Trophoblast cell (in vitro differentiated cells and primary cell): Measurements from ENCODE around the gene ZSCAN25.

ENCODE experiments used
- DNase-seq, 2 donors: peaks; one replicate each; pipeline ENCODE4 v3.0.0-alpha.2; 2016
- H2AFZ ChIP-seq: 2 replicates; pipeline ENCODE4 v1.6.1; 2013; ENCODE audit warnings: low read length, moderate library complexity, mild to moderate bottlenecking; ENCODE audit not compliant: insufficient read depth, poor library complexity
- H2AK5ac ChIP-seq: 2 replicates; pipeline ENCODE4 v1.6.1; 2013; ENCODE audit warnings: mild to moderate bottlenecking, low read length
- H2BK120ac ChIP-seq: 2 replicates; pipeline ENCODE4 v1.6.1; 2013; ENCODE audit warnings: low read length, mild to moderate bottlenecking, moderate library complexity; ENCODE audit not compliant: insufficient read depth, poor library complexity
- H2BK12ac ChIP-seq: 2 replicates; pipeline ENCODE4 v1.6.1; 2013; ENCODE audit warnings: mild to moderate bottlenecking, low read length, moderate library complexity
- H2BK5ac ChIP-seq: 2 replicates; pipeline ENCODE4 v1.6.1; 2013; ENCODE audit warnings: low read length, low read depth, moderate library complexity, mild to moderate bottlenecking; ENCODE audit not compliant: poor library complexity
- H3K14ac ChIP-seq: 2 replicates; pipeline ENCODE4 v1.6.1; 2013; ENCODE audit warnings: mild to moderate bottlenecking, low read length
- H3K18ac ChIP-seq: 2 replicates; pipeline ENCODE4 v1.6.1; 2013; ENCODE audit warnings: mild to moderate bottlenecking, low read length
- H3K23ac ChIP-seq: 2 replicates; pipeline ENCODE4 v1.6.1; 2013; ENCODE audit warnings: low read length
- H3K27ac ChIP-seq: 2 replicates; pipeline ENCODE4 v1.5.1; 2013; ENCODE audit warnings: low read depth, mild to moderate bottlenecking, inconsistent platforms, low read length, moderate library complexity
- H3K27me3 ChIP-seq: 2 replicates; pipeline ENCODE4 v1.6.1; 2013; ENCODE audit warnings: inconsistent platforms, mild to moderate bottlenecking, low read length, moderate library complexity; ENCODE audit not compliant: insufficient read depth
- H3K36me3 ChIP-seq, 2 experiments: 1 replicate in 1 of 2; 2 replicates in 1 of 2; pipeline ENCODE4 v1.6.1; 2013; ENCODE audit warnings: low read length in 2 of 2, mild to moderate bottlenecking in 2 of 2, moderate library complexity in 1 of 2; ENCODE audit not compliant: insufficient read depth in 2 of 2, control insufficient read depth in 1 of 2
- H3K4ac ChIP-seq: 2 replicates; pipeline ENCODE4 v1.6.1; 2013; ENCODE audit warnings: low read depth, mild to moderate bottlenecking, low read length, moderate library complexity
- H3K4me1 ChIP-seq, 2 experiments: 1 replicate in 1 of 2; 2 replicates in 1 of 2; pipeline ENCODE4 v1.6.1; 2013; ENCODE audit warnings: low read length in 2 of 2, mild to moderate bottlenecking in 2 of 2, moderate library complexity in 1 of 2; ENCODE audit not compliant: insufficient read depth in 2 of 2, control insufficient read depth in 1 of 2
- H3K4me2 ChIP-seq: 2 replicates; pipeline ENCODE4 v1.6.1; 2013; ENCODE audit warnings: inconsistent platforms, mild to moderate bottlenecking, low read length, moderate library complexity
- H3K4me3 ChIP-seq: 2 replicates; pipeline ENCODE4 v1.5.1; 2013; ENCODE audit warnings: mild to moderate bottlenecking, low read depth, low read length, inconsistent platforms
- H3K79me1 ChIP-seq: one replicate; pipeline ENCODE4 v1.6.1; 2013; ENCODE audit warnings: low read length
- H3K79me2 ChIP-seq: 2 replicates; pipeline ENCODE4 v1.6.1; 2013; ENCODE audit warnings: low read length, mild to moderate bottlenecking; ENCODE audit not compliant: control insufficient read depth, insufficient read depth, poor library complexity
- H3K9ac ChIP-seq: 2 replicates; pipeline ENCODE4 v1.6.1; 2013; ENCODE audit warnings: mild to moderate bottlenecking, low read length
- H3K9me3 ChIP-seq: 2 replicates; pipeline ENCODE4 v1.6.1; 2013; ENCODE audit warnings: low read depth, mild to moderate bottlenecking, control low read depth, inconsistent platforms, low read length; ENCODE audit not compliant: insufficient read depth
- H4K12ac ChIP-seq: 2 replicates; pipeline ENCODE4 v1.6.1; 2013; ENCODE audit warnings: low read depth, mild to moderate bottlenecking, low read length, moderate library complexity
- H4K8ac ChIP-seq: 2 replicates; pipeline ENCODE4 v1.6.1; 2013; ENCODE audit warnings: low read depth, mild to moderate bottlenecking, low read length, moderate library complexity
- H4K91ac ChIP-seq: one replicate; pipeline ENCODE4 v1.6.1; 2013; ENCODE audit warnings: low read depth, mild to moderate bottlenecking, low read length, moderate library complexity
- WGBS: extraction: QIAGEN DNeasy Blood & Tissue Kit; methylation state at CpG from one replicate; pipeline ENCODE4 v1.1.7; 2013; ENCODE audit warnings: missing lambda C conversion rate; ENCODE audit not compliant: insufficient read length, insufficient coverage; ENCODE audit errors: extremely low coverage; 5-methylcytosine and 5-hydroxymethylcytosine counted together

ZSCAN25 gene

GRCh38 chr7:99618726-99619125, 2.0 kb downstream of the ZSCAN25 start:
- Histone ChIP-seq H3K27ac (peak overlapping the region; percentile 95), H2BK5ac (no peak overlapping the region), H3K79me2 (peaks cover 15% of the 10 kb centered on the region), H3K36me3 (peaks cover 32 to 40% of the 10 kb centered on the region in 2 experiments), H3K4me2 (peak overlapping the region; percentile 52), H4K8ac (no peak overlapping the region), H3K18ac (no peak overlapping the region), H3K9me3 (peaks cover 3% of the 10 kb centered on the region), H3K14ac (no peak overlapping the region), H2BK12ac (no peak overlapping the region), H3K4me1 (peaks cover 24 to 29% of the 10 kb centered on the region in 2 experiments), H2AFZ (no peak overlapping the region), H3K4ac (no peak overlapping the region), H3K23ac (no peak overlapping the region), H2AK5ac (no peak overlapping the region), H3K9ac (no peak overlapping the region), H4K91ac (no peak overlapping the region), H3K79me1 (peaks cover 26% of the 10 kb centered on the region), H3K4me3 (no peak overlapping the region), H3K27me3 (no peaks in the 10 kb centered on the region), H2BK120ac (peak overlapping the region; percentile 52), H4K12ac (no peak overlapping the region)
- peak; percentile 86 to 99 for DNase-seq
- no CpG with 5 or more reads among the region's 3 CpGs for WGBS

GRCh38 chr7:99619571-99620130, 2.9 kb downstream of the ZSCAN25 start:
- peak overlapping the region; percentile 80 for H3K4ac ChIP-seq
- H3K27ac ChIP-seq = peak overlapping the region; percentile 95
- no peak for DNase-seq
- H2BK120ac ChIP-seq = peak overlapping the region; percentile 94
- peak overlapping the region; percentile 67 for H4K12ac ChIP-seq
- peak overlapping the region; percentile 93 for H3K14ac ChIP-seq
- H4K91ac ChIP-seq = peak overlapping the region; percentile 91
- H3K9me3 ChIP-seq = peaks cover 5% of the 10 kb centered on the region
- peak overlapping the region; percentile 95 for H2BK12ac ChIP-seq
- H2AK5ac ChIP-seq = peak overlapping the region; percentile 72
- H3K9ac ChIP-seq = no peak overlapping the region
- H3K27me3 ChIP-seq = no peaks in the 10 kb centered on the region
- WGBS = no CpG with 5 or more reads among the region's 18 CpGs
- H3K4me1 ChIP-seq = peaks cover 24 to 29% of the 10 kb centered on the region in 2 experiments
- peaks cover 15% of the 10 kb centered on the region for H3K79me2 ChIP-seq
- peak overlapping the region; percentile 1 for H3K4me2 ChIP-seq
- no peak overlapping the region for H3K4me3 ChIP-seq
- H3K79me1 ChIP-seq = peaks cover 26% of the 10 kb centered on the region
- no peak overlapping the region for H3K23ac ChIP-seq
- H3K18ac ChIP-seq = peak overlapping the region; percentile 89
- peak overlapping the region; percentile 68 for H2BK5ac ChIP-seq
- no peak overlapping the region for H2AFZ ChIP-seq
- H3K36me3 ChIP-seq = peaks cover 41 to 49% of the 10 kb centered on the region in 2 experiments
- H4K8ac ChIP-seq = peak overlapping the region; percentile 37

- Histone ChIP-seq H3K79me1 (peaks cover 22% of the 10 kb centered on the region), H4K8ac (no peak overlapping the region), H3K14ac (no peak overlapping the region), H3K27me3 (no peaks in the 10 kb centered on the region), H3K4ac (peak overlapping the region; percentile 15), H3K18ac (no peak overlapping the region), H3K9me3 (peaks cover 5% of the 10 kb centered on the region), H3K36me3 (peaks cover 56 to 65% of the 10 kb centered on the region in 2 experiments), H2BK120ac (no peak overlapping the region), H2BK12ac (no peak overlapping the region), H3K27ac (no peak overlapping the region), H3K4me3 (no peak overlapping the region), H3K23ac (no peak overlapping the region), H4K12ac (no peak overlapping the region), H3K9ac (no peak overlapping the region), H2AK5ac (no peak overlapping the region), H4K91ac (no peak overlapping the region), H2AFZ (no peak overlapping the region), H2BK5ac (no peak overlapping the region), H3K79me2 (peaks cover 15% of the 10 kb centered on the region), H3K4me2 (no peak overlapping the region), H3K4me1 (peaks cover 24 to 29% of the 10 kb centered on the region in 2 experiments)
- DNase-seq = no peak
- WGBS = no CpG with 5 or more reads among the region's 5 CpGs
These were observed 4.5 kb downstream of the ZSCAN25 start for GRCh38 chr7:99621271-99621670.

GRCh38 chr7:99622596-99622995, 5.8 kb downstream of the ZSCAN25 start:
- peaks cover 19 to 25% of the 10 kb centered on the region in 2 experiments for H3K4me1 ChIP-seq
- no peak overlapping the region for H3K27ac ChIP-seq
- H3K23ac ChIP-seq = no peak overlapping the region
- H4K12ac ChIP-seq = no peak overlapping the region
- no peak for DNase-seq
- WGBS = no CpG with 5 or more reads among the region's 10 CpGs
- no peak overlapping the region for H2BK5ac ChIP-seq
- peaks cover 5% of the 10 kb centered on the region for H3K9me3 ChIP-seq
- H2AFZ ChIP-seq = no peak overlapping the region
- H3K18ac ChIP-seq = no peak overlapping the region
- H3K4me3 ChIP-seq = no peak overlapping the region
- H2AK5ac ChIP-seq = no peak overlapping the region
- no peak overlapping the region for H2BK120ac ChIP-seq
- no peak overlapping the region for H4K8ac ChIP-seq
- H2BK12ac ChIP-seq = no peak overlapping the region
- no peaks in the 10 kb centered on the region for H3K27me3 ChIP-seq
- H4K91ac ChIP-seq = no peak overlapping the region
- peaks cover 12% of the 10 kb centered on the region for H3K79me1 ChIP-seq
- H3K4me2 ChIP-seq = no peak overlapping the region
- no peak overlapping the region for H3K4ac ChIP-seq
- peaks cover 57 to 70% of the 10 kb centered on the region in 2 experiments for H3K36me3 ChIP-seq
- no peak overlapping the region for H3K14ac ChIP-seq
- H3K9ac ChIP-seq = no peak overlapping the region
- H3K79me2 ChIP-seq = peaks cover 7% of the 10 kb centered on the region
